Suprapubic skin (tissue), 3 donors: Measurements from ENCODE around the gene ACP6.

ENCODE experiments used
- CTCF ChIP-seq, 2 donors: fragments of 200-600 bp in 1 of 2; fragments of 450-650 bp in 1 of 2; sonication (generic) in 1 of 2; IDR thresholded peaks; one replicate each; pipeline ENCODE4 v1.5.1; 2016 to 2019; ENCODE audit warnings: antibody characterized with exemption in 2 of 2, mild to moderate bottlenecking in 1 of 2, moderate library complexity in 1 of 2
- POLR2A ChIP-seq, 2 donors: fragments of 450-650 bp; IDR thresholded peaks; one replicate each; pipeline ENCODE4 v1.6.1; 2017; ENCODE audit warnings: antibody characterized with exemption in 2 of 2, mild to moderate bottlenecking in 2 of 2, moderate library complexity in 2 of 2

GRCh38 chr1:147651466-147651865 lies 18.9 kb downstream of the ACP6 start:
- TF ChIP-seq POLR2A (IDR thresholded peaks at IDR 0.05) = no peak
- no peak for TF ChIP-seq CTCF (IDR thresholded peaks at IDR 0.05)
